EL (cell line): ENCODE data around the gene SCEL.
"Not testable (repeated sequence)": the region's sequence is repeated elsewhere in the genome, so short reads cannot be mapped to it uniquely, and the experiment has no call there.

Experiments
- DNase-seq: peaks from one replicate; pipeline ENCODE4 v3.0.0-alpha.2; 2016

Gene SCEL

GRCh38 chr13:77571956-77572355 is 36.5 kb downstream of the SCEL start:
- DNase-seq = no peak

- DNase-seq = no peak
Observed at GRCh38 chr13:77574096-77574495, 38.6 kb downstream of the SCEL start.

- DNase-seq = no peak
Observed at GRCh38 chr13:77579959-77580358, 44.5 kb downstream of the SCEL start.

GRCh38 chr13:77580748-77581147 is 45.2 kb downstream of the SCEL start:
- no peak for DNase-seq

- no peak for DNase-seq
Observed at GRCh38 chr13:77583581-77583980, 48.1 kb downstream of the SCEL start.

GRCh38 chr13:77584106-77584505 is 48.6 kb downstream of the SCEL start:
- DNase-seq = no peak

GRCh38 chr13:77595166-77595810 is 59.8 kb downstream of the SCEL start:
- peak; percentile 1 for DNase-seq

- DNase-seq = no peak
Observed at GRCh38 chr13:77596777-77597176, 61.3 kb downstream of the SCEL start.

- DNase-seq = no peak
Observed at GRCh38 chr13:77599351-77599750, 63.8 kb downstream of the SCEL start.

- no peak for DNase-seq
Observed at GRCh38 chr13:77600701-77601100, 65.2 kb downstream of the SCEL start.

- no peak for DNase-seq
Observed at GRCh38 chr13:77611068-77611467, 75.6 kb downstream of the SCEL start.

GRCh38 chr13:77616027-77616426 is 80.5 kb downstream of the SCEL start:
- DNase-seq = no peak

- no peak for DNase-seq
Observed at GRCh38 chr13:77619655-77620054, 84.1 kb downstream of the SCEL start.

- no peak for DNase-seq
Observed at GRCh38 chr13:77620138-77620537, 84.6 kb downstream of the SCEL start.

GRCh38 chr13:77623806-77624205 is 88.3 kb downstream of the SCEL start:
- DNase-seq = no peak

- no peak for DNase-seq
Observed at GRCh38 chr13:77628170-77628569, 92.7 kb downstream of the SCEL start.

- DNase-seq = no peak
Observed at GRCh38 chr13:77637588-77637987, 102.1 kb downstream of the SCEL start.

- DNase-seq = no peak
Observed at GRCh38 chr13:77650409-77650808, 114.9 kb downstream of the SCEL start.

GRCh38 chr13:77653301-77653700 is 117.8 kb downstream of the SCEL start:
- no peak for DNase-seq

- DNase-seq = not testable (repeated sequence)
Observed at GRCh38 chr13:77660016-77660415, 124.5 kb downstream of the SCEL start.

- no peak for DNase-seq
Observed at GRCh38 chr13:77660841-77661250, 125.3 kb downstream of the SCEL start.

- DNase-seq = not testable (repeated sequence)
Observed at GRCh38 chr13:77662301-77662700, 126.8 kb downstream of the SCEL start.

- DNase-seq = not testable (repeated sequence)
Observed at GRCh38 chr13:77662831-77663230, 127.3 kb downstream of the SCEL start.

GRCh38 chr13:77674852-77675251 is 139.3 kb downstream of the SCEL start:
- no peak for DNase-seq

- no peak for DNase-seq
Observed at GRCh38 chr13:77678691-77679235, 143.3 kb downstream of the SCEL start.
